Right atrium auricular region (tissue), 2 donors: ENCODE results near the gene ACD. TPM values are rescaled to one million over a fixed set of nuclear protein-coding genes. Genes with fewer than 3 reads are reported as not detected.

Experiments
- DNase-seq: peaks from one replicate; pipeline ENCODE4 v3.0.0-alpha.2; 2019; ENCODE audit warnings: low spot score
- H3K27ac ChIP-seq, 2 donors: fragments of 200-600 bp; sonication (generic); 1 replicate in 1 of 2; 2 replicates in 1 of 2; pipeline ENCODE4 v1.5.1; 2016 to 2019
- H3K27me3 ChIP-seq, 2 donors: fragments of 200-600 bp; sonication (generic); one replicate each; pipeline versions ENCODE4 v1.5.1 to v1.6.0; 2017 to 2019
- H3K36me3 ChIP-seq: fragments of 200-600 bp; sonication (generic); one replicate; pipeline ENCODE4 v1.5.1; 2016
- H3K4me1 ChIP-seq, 2 donors: fragments of 200-600 bp; sonication (generic); one replicate each; pipeline versions ENCODE4 v1.5.1 to v1.6.0; 2017 to 2019
- H3K4me3 ChIP-seq, 2 donors: fragments of 200-600 bp; sonication (generic); 1 replicate in 1 of 2; 2 replicates in 1 of 2; pipeline ENCODE4 v1.5.1; 2017 to 2019; ENCODE audit warnings: mild to moderate bottlenecking in 1 of 2, moderate library complexity in 1 of 2
- H3K9me3 ChIP-seq, 2 donors: fragments of 200-600 bp; sonication (generic); one replicate each; pipeline ENCODE4 v1.5.1; 2019
- CTCF ChIP-seq, 2 donors: fragments of 200-600 bp; sonication (generic); IDR thresholded peaks; one replicate each; pipeline ENCODE4 v1.5.1; 2019; ENCODE audit warnings: antibody characterized with exemption in 2 of 2
- total RNA-seq, 2 donors: library from RNA; depleted of rRNA; stranded (reverse); fragments of >200 nt; gene quantifications; one replicate each; pipeline ENCODE4 v1.1.0, GENCODE V29; 2016

ACD gene
- total RNA-seq, 2 donors from 2014 or later: 7.0 to 10.8 TPM

GRCh38 chr16:67678354-67679023 lies 18.4 kb upstream of the ACD start:
- no peaks in the 10 kb centered on the region for H3K9me3 ChIP-seq
- H3K27me3 ChIP-seq: no peaks in the 10 kb centered on the region
- no peak overlapping the region for H3K27ac ChIP-seq
- peaks cover 0 to 14% of the 10 kb centered on the region in 2 donors for H3K4me1 ChIP-seq
- H3K36me3 ChIP-seq: peaks cover under 1% of the 10 kb centered on the region
- H3K4me3 ChIP-seq: no peak overlapping the region
- no peak for TF ChIP-seq CTCF (IDR thresholded peaks at IDR 0.05)
- DNase-seq: no peak

DNA sequence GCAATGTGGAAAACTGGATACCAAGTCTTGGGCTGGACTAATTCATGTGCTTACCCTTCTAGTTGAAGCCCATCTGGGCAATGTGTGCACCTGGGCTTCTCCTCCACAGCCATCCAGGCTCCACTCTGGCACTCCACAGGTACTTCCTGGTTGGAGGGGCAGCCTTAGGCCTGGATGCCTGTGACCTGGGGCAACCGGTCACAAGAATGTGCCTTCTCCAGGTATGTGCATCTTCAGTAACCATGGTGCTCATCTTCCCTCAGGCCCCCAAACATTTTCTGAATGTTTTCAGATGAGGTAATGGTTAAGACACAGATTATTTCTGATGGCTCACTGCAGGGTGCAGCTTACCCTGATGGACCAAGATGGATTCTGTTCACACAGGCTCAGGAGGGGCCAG lies 17.7 kb upstream of the ACD start:
- no peaks in the 10 kb centered on the region for H3K36me3 ChIP-seq
- DNase-seq: no peak
- H3K4me1 ChIP-seq: peaks cover 0 to 22% of the 10 kb centered on the region in 2 donors
- H3K4me3 ChIP-seq: no peak overlapping the region
- TF ChIP-seq CTCF (IDR thresholded peaks at IDR 0.05): no peak
- H3K27ac ChIP-seq: no peak overlapping the region
- no peaks in the 10 kb centered on the region for H3K9me3 ChIP-seq
- no peaks in the 10 kb centered on the region for H3K27me3 ChIP-seq

- H3K4me3 ChIP-seq: no peak overlapping the region
- H3K9me3 ChIP-seq: no peaks in the 10 kb centered on the region
- DNase-seq: no peak
- H3K27ac ChIP-seq: no peak overlapping the region
- H3K27me3 ChIP-seq: no peaks in the 10 kb centered on the region
- peaks cover 0 to 29% of the 10 kb centered on the region in 2 donors for H3K4me1 ChIP-seq
- TF ChIP-seq CTCF (IDR thresholded peaks at IDR 0.05): no peak
- H3K36me3 ChIP-seq: no peaks in the 10 kb centered on the region
Observed at GRCh38 chr16:67676939-67677338, 16.9 kb upstream of the ACD start.

- Histone ChIP-seq H3K4me3 (no peak overlapping the region), H3K27me3 (no peaks in the 10 kb centered on the region), H3K36me3 (no peaks in the 10 kb centered on the region), H3K9me3 (no peaks in the 10 kb centered on the region), H3K4me1 (peaks cover 0 to 29% of the 10 kb centered on the region in 2 donors), H3K27ac (no peak overlapping the region)
- DNase-seq: no peak
- no peak for TF ChIP-seq CTCF (IDR thresholded peaks at IDR 0.05)
Observed at GRCh38 chr16:67676516-67676915, 16.5 kb upstream of the ACD start.

DNA sequence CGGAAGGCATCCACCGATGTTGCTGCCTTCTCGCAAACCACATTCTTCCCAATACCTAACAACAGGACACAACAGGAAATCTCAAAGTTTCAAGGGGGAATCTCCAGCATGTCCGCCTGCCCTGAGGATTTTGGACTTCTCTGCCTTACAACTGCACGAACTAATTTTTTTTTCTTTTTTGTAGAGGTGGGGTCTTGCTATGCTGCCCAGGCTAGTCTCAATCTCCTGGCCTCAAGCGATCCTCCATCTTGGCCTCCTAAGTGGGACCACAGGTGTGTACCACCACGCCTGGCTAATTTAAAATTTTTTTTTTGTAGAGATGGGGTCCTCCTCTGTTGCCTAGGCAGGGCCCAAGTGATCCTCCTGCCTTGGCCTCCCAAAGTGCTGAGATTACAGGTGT lies 15.9 kb upstream of the ACD start:
- no peak overlapping the region for H3K27ac ChIP-seq
- no peaks in the 10 kb centered on the region for H3K36me3 ChIP-seq
- no peaks in the 10 kb centered on the region for H3K27me3 ChIP-seq
- no peak for TF ChIP-seq CTCF (IDR thresholded peaks at IDR 0.05)
- H3K9me3 ChIP-seq: no peaks in the 10 kb centered on the region
- H3K4me1 ChIP-seq: peaks cover 0 to 29% of the 10 kb centered on the region in 2 donors
- no peak overlapping the region for H3K4me3 ChIP-seq
- no peak for DNase-seq

- H3K4me3 ChIP-seq: no peak overlapping the region
- no peak for TF ChIP-seq CTCF (IDR thresholded peaks at IDR 0.05)
- H3K27ac ChIP-seq: no peak overlapping the region
- H3K36me3 ChIP-seq: no peaks in the 10 kb centered on the region
- H3K9me3 ChIP-seq: no peaks in the 10 kb centered on the region
- peaks cover 0 to 29% of the 10 kb centered on the region in 2 donors for H3K4me1 ChIP-seq
- no peak for DNase-seq
- no peaks in the 10 kb centered on the region for H3K27me3 ChIP-seq
Observed at GRCh38 chr16:67675579-67675935, 15.5 kb upstream of the ACD start.
